HG03280 (cell line): ENCODE data around the gene CGNL1.

Experiments
- ATAC-seq: cut with Tn5 transposase; IDR thresholded peaks from one replicate; pipeline ENCODE4 v1.9.1; 2021; ENCODE audit warnings: mild to moderate bottlenecking, moderate library complexity; ENCODE audit not compliant: unreplicated experiment

The CGNL1 gene

GRCh38 chr15:57375827-57376695 is at the start of gene CGNL1:
Gene CGNL1 (plus strand): TSS chr15:57376505. CDS start chr15:57438000, 61,495 bp downstream.
- ATAC-seq: no peak

DNA sequence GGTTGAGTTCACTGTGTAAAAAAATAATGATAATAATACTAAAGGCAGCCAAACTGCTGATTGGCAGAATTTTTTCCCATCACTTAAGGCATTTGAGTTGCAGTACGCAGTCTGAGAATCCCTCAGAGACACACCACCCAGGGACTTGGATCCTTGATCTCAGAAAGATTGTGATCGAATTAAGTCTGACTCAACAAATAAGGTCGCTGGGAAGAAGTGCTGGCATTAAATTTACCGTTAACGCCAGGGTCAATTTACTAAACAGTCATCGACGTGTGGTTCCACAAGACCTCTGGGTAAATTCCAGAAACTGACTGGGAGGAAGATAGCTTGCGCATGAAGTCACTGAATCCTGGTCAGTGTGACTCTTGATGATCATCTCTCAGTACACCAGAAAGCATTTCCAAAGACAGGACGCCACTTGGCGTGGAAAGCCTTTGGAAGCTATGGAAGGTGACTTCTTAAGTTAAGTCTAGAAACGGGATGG is 48.3 kb upstream of the CGNL1 start:
- ATAC-seq: no peak

GRCh38 chr15:57328479-57328878 is 47.8 kb upstream of the CGNL1 start:
- no peak for ATAC-seq

- no peak for ATAC-seq
Measured at GRCh38 chr15:57328897-57329296, 47.4 kb upstream of the CGNL1 start.

DNA sequence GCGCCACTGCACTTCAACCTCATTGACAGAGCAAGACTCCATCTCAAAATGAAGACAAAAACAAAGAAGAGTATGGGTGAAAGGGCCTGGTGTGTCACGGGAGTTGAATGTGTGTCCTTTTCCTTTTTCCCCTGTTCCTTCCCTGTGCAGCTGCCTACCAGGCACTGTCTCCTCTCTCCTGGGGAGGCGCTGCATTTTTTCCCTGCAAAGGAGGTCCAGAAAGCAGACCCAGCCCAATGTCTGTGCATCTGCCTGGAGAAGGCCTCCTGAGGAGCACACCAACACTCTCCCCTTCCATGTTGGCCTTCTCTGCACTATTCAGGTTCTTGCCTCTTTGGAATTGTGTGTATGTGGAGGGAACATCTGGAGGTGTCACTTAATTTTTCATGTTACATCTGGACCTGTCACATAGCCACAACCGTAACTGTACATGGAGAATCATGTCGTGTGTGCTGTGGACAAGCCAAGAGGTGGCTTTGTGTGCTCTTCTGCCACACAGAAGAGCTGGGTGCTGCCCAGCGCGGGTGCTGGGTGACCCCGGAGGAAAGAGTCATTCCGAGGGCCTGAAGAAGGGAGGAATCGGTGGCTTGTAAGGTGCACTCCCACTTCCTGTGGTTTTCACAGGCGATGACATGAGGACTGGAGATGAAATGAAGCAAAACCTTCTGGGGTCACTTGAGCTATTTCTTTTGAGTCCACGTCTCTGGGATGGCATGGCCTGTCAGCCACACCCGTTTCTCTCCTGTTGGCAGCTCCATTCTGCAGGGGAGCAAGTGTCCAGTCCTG is 46.5 kb upstream of the CGNL1 start:
- ATAC-seq: no peak

- ATAC-seq: no peak
Measured at GRCh38 chr15:57330619-57331340, 45.5 kb upstream of the CGNL1 start.

DNA sequence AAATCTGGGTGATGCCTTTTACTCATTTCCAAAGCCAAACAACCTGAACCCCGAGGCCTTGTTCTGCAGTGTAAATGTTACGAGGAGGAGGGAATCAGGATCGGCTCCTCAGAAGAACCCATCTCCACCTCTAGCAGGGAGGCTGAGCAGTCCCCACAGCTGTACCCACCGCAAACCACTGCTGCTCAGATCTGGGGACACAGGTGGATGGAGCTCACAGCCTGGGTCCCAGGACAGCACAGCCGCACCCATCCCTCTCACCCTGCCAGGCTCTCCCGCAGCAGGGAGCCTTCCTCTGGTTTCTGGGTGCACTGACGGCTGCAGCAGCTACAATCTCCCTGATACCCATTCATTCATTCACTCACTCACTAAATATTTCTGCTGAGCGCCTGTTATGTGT is 44.0 kb upstream of the CGNL1 start:
- ATAC-seq: no peak

DNA sequence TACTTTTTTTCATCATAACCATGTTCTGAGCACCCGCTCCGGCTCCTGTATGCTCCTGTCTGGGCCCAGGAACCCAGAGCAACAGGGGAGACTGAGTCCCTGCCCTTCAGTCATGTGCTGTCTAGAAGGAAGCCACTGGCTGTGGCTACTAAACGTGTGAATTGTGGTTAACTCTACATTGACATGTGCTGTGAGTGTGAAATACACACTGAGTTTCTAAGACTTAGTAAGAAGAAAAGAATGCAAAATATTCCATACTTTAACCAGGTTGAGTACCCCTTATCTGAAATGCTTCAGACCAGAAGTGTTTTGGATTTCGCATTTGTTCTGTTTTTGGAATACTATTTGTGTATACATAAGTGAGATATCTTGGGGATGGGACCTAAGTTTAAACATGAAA is 42.8 kb upstream of the CGNL1 start:
- ATAC-seq: no peak

DNA sequence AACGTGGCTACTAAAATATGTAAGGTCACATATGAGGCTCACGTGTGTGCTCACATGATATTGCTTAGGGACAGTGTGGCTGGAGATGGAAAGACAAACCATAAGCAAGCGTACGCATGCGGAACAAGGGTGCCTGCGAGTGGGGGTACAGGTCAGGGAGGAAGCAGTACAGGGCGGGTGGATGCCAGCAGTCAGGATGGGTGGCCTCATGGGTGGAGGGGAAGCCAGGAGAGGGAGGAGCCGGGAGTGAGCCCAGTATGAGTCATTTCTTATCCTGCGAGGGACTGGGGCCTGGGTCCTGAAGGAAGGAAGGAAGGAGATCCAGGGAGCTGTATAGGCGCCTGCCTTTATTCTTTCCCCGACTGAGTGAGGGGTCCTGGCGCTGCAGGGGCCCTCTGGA is 42.0 kb upstream of the CGNL1 start:
- ATAC-seq: no peak

DNA sequence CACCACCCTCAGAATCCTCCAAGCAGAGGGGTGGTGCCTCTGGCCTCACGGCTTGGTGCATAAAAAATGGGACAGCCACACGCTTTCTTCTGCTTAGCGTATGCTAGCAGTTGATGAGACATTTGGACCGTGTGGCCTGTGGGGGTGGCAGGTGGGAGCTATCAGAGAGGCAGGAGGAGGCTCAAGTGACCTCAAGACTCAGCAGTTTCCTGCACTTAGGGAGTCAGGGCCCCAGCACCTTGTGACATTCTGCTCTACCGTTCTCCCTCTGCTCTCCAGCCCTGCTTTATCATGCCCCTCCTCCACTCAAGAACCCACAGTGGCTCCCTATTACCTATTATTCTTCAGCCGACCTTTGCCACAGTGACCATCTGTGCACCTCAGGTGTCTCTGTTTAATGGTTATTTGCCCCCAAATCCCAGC is 41.0 kb upstream of the CGNL1 start:
- ATAC-seq: no peak

DNA sequence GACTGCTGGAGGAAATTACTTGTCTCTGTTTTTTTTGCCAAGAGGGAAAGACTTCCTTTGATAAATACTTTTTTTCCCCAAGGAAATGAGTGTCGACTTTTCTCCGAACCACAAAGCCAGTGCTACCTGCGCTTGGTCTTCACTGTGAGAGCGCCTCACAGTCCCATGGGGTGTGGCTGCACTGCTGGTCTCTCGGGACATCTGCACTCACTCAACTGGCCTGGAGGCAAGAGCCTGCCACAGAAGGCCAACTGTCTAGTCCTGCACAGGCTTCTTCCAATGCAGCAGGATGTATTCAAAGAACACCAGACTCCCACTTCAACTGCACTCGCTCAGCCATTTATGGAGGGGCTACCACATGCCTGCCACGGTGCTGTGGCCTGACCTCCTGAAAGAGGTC is 40.6 kb upstream of the CGNL1 start:
- ATAC-seq: no peak

GRCh38 chr15:57337868-57338411 is 38.4 kb upstream of the CGNL1 start:
- ATAC-seq: no peak

DNA sequence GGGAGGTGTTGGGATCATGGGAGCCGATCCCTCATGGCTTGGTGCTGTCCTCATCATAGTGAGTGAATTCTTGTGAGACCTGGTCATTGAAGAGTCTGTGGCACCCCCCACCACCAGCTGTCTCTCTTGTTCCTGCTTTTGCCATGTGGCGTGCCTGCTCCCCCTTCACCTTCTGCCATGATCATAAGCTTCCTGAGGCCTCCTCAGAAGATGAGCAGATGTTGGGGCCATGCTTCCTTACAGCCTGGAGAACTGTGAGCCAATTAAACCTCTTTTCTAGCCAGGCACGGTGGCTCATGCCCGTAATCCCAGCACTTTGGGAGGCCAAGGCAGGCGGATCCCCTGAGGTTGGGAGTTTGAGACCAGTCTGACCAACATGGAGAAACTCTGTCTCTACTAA is 37.0 kb upstream of the CGNL1 start:
- ATAC-seq: no peak

- ATAC-seq: no peak
Measured at GRCh38 chr15:57340682-57341259, 35.5 kb upstream of the CGNL1 start.

- ATAC-seq: no peak
Measured at GRCh38 chr15:57343048-57343447, 33.3 kb upstream of the CGNL1 start.

- no peak for ATAC-seq
Measured at GRCh38 chr15:57343498-57343897, 32.8 kb upstream of the CGNL1 start.

DNA sequence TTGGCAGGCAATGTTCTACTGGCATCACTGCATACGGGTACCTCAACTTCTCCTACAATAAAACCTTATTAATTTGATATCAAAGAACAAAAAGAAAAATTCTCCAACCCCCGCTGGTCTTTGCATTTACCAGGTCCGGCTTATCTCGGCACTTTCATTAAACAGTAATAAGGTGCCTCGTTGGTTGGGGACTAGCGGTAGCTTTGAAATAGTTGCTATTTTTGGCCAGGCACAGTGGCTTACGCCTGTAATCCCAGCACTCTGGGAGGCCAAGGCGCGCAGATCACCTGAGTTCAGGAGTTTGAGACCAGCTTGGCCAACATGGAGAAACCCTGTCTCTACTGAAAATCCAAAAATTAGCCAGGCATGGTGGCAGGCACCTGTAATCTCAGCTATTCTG is 32.0 kb upstream of the CGNL1 start:
- no peak for ATAC-seq

- ATAC-seq: no peak
Measured at GRCh38 chr15:57345584-57345983, 30.7 kb upstream of the CGNL1 start.

- ATAC-seq: no peak
Measured at GRCh38 chr15:57348081-57348480, 28.2 kb upstream of the CGNL1 start.

DNA sequence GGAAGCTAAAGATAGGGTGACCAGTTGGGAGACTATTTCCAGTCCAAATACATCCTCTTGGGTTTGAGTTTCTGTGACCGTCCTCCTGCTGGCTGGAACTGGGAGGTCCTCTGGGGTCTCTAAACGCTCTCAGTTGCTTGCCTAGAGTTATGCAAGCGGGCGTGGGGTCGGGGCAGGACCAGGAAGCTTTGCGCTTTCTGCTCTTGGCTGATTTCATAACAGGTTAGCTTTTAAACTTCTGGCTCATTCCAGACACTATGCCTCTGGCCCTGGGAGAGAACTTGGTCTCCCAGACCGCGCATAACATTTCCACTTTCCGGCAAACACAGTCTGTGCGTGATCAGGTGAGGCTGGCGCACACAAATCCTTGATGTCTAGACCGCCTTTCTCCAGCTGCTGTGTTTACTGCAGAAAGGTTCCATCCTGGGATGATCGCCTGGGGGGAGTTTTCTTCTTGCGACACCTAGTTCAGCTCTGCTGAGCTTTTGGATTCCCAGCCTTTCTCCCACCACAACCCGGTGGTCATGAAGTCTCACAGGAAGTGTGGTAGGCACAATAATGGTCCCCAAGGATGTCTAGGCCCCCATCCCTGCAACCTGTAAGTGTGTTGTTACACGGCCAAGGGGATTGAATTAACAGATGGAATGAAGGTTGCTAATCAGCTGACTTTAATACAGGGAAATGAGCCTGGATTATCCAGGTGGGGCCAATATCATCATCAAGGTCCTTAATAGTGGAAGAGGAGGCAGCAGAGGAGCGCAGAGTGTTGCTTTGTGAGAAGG is 23.6 kb upstream of the CGNL1 start:
- no peak for ATAC-seq
